Epithelial cell of esophagus (primary cell): ENCODE results near the gene GPR45.
"Not testable (repeated sequence)": the region's sequence is repeated elsewhere in the genome, so short reads cannot be mapped to it uniquely, and the experiment has no call there.

Source experiments
- DNase-seq: peaks from one replicate; pipeline ENCODE4 v3.0.0; 2010; ENCODE audit warnings: low read depth
- H3K4me3 ChIP-seq: 2 replicates; pipeline ENCODE4 v1.5.1; 2011; ENCODE audit warnings: mild to moderate bottlenecking, low read length, control low read depth
- TF ChIP-seq, protein P1 (sequence below): IDR thresholded peaks from 2 replicates; pipeline ENCODE4 v1.5.1; 2011; ENCODE audit warnings: low read depth, mild to moderate bottlenecking, low read length, control low read depth, inconsistent platforms; ENCODE audit not compliant: insufficient read depth; ENCODE audit errors: missing control alignments

Gene GPR45

DNA sequence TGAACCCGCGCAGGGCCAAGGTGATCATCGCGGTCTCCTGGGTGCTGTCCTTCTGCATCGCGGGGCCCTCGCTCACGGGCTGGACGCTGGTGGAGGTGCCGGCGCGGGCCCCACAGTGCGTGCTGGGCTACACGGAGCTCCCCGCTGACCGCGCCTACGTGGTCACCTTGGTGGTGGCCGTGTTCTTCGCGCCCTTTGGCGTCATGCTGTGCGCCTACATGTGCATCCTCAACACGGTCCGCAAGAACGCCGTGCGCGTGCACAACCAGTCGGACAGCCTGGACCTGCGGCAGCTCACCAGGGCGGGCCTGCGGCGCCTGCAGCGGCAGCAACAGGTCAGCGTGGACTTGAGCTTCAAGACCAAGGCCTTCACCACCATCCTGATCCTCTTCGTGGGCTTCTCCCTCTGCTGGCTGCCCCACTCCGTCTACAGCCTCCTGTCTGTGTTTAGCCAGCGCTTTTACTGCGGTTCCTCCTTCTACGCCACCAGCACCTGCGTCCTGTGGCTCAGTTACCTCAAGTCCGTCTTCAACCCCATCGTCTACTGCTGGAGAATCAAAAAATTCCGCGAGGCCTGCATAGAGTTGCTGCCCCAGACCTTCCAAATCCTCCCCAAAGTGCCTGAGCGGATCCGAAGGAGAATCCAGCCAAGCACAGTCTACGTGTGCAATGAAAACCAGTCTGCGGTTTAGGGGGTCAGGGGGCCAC is 897 bp downstream of the GPR45 start:
- H3K4me3 ChIP-seq: no peak overlapping the region
- DNase-seq: no peak
- TF ChIP-seq, protein P1, sequence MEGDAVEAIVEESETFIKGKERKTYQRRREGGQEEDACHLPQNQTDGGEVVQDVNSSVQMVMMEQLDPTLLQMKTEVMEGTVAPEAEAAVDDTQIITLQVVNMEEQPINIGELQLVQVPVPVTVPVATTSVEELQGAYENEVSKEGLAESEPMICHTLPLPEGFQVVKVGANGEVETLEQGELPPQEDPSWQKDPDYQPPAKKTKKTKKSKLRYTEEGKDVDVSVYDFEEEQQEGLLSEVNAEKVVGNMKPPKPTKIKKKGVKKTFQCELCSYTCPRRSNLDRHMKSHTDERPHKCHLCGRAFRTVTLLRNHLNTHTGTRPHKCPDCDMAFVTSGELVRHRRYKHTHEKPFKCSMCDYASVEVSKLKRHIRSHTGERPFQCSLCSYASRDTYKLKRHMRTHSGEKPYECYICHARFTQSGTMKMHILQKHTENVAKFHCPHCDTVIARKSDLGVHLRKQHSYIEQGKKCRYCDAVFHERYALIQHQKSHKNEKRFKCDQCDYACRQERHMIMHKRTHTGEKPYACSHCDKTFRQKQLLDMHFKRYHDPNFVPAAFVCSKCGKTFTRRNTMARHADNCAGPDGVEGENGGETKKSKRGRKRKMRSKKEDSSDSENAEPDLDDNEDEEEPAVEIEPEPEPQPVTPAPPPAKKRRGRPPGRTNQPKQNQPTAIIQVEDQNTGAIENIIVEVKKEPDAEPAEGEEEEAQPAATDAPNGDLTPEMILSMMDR: no peak

DNA sequence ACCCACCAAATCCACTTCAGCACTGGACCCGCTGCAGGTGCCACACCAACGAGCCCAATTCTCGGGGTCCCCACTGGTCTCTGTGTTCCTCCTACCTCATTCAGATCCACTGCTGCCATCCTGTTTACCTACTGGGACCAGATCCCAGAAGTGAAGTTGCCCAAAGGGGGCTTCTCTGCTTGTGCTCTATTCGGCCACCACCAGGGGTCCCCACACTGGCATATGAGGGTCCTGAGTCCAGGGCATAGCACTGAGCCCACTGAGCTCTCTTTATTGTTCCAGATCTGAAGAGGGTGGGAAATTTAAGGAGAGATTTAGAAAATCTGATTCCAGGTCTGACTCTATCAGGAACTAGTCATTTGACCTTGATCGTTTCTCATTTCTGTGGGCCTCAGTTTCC is 2.4 kb downstream of the GPR45 start:
- H3K4me3 ChIP-seq: no peak overlapping the region
- TF ChIP-seq, protein P1: no peak
- no peak for DNase-seq

DNA sequence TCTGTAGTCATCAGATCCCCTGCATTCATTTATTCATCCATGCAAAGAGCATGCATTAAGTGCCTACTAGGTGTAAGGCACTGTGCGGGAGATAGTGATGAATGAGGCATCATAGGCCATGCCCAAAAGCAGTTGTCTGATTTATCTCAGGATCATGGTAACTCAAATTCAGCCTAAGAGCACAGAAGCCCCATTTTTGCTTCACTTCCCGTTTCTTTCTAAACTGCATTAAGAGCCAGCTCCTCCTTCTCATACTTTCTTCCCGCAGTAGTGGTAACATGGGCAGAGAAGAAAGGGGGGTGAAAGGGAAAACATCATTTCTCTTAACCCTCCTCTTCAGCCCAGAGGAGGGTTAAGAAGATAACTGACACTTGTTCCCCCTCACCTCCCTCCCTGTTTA is 2.9 kb downstream of the GPR45 start:
- H3K4me3 ChIP-seq: no peak overlapping the region
- TF ChIP-seq, protein P1: no peak
- no peak for DNase-seq

DNA sequence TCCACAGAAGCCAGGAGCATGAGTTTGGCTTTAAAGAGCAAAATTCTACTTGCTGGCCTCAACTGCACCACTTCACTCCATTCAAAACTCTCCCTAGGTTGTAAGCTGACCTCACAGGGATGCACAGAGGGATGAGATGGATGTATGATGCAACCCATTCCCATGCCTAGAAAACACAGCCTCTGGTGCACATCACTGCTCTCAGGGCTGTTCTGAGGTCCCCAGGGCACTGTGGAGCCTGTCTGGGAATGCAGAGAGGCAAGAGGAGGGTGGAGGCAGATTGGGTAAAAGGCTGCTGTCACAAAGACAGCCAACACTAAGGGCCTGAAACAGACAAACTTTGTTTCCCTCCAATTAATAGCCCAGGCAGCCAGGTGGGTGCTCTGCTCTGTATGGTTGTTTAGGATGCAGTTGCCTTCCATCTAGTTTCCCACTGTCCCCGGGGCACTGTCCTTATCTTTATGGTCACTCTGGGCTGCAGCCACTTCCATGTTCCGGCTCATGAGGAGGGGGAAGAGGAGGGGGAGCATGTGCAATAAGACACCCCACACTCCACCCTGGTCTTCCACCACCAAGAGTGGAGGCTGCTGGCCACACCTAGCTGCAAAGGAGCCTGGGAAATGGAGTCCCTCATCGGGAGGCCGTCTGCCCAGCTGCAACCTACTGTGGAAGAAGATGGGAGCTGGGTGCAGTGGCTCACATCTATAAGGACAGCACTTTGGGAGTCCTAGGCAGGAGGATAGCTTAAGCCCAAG is 7.0 kb downstream of the GPR45 start:
- TF ChIP-seq, protein P1: no peak
- no peak overlapping the region for H3K4me3 ChIP-seq
- no peak for DNase-seq

DNA sequence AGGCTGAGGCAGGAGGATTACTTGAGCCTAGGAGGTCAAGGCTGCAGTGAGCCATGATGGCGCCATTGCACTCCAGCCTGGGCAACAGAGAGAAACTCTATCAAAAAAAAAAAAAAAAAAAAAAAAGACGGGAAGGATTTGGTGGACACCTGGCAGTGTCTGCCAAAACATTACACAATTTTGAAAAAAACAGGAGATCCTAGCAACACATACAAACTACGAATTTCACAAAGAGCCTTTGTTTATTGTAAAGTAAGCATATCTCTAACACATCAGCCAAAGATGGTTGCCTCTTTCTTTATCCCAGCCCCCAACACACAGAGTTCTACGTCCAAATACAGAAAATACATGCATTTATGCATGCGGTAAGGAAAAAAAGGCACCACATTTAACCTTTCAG is 7.6 kb downstream of the GPR45 start:
- TF ChIP-seq, protein P1: no peak
- no peak overlapping the region for H3K4me3 ChIP-seq

DNA sequence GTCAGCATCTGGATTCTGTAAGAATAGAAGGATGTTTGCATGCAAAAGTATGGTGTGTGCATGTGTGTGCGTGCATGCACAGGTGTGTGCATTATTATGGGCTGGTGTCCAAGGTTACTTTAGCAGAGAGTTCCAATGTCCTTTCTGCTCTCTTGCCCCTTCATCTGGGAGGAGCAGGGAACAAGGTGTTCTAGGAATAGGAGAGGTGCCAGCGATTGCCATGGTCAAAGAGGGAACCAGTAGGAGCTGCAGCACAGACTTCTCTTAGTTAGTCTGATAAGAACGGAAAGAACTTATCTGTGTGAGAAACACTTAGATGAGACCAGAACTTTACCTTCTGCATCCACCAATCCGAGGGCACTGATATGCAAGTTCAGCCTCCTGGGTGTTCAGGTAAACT is 8.3 kb downstream of the GPR45 start:
- DNase-seq: no peak
- TF ChIP-seq, protein P1: no peak
- H3K4me3 ChIP-seq: no peak overlapping the region

More for the DNA sequence above, 7.6 kb downstream of the GPR45 start:
- DNase-seq: no peak

DNA sequence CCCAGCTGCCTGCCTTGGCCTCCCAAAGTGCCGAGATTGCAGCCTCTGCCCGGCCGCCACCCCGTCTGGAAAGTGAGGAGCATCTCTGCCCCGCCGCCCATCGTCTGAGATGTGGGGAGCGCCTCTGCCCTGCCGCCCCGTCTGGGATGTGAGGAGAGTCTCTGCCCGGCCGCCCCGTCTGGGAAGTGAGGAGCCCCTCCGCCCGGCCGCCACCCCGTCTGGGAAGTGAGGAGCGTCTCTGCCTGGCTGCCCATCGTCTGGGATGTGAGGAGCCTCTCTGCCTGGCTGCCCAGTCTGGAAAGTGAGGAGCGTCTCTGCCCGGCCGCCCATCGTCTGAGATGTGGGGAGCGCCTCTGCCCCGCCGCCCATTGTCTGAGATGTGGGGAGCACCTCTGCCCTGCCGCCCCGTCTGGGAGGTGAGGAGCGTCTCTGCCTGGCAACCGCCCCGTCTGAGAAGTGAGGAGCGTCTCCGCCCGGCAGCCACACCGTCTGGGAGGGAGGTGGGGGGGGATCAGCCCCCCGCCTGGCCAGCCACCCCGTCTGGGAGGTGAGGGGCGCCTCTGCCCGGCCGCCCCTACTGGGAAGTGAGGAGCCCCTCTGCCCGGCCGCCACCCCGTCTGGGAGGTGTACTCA is 9.6 kb downstream of the GPR45 start:
- not testable (repeated sequence) for DNase-seq, H3K4me3 ChIP-seq
